ENCODE measurements around the gene PSMG1. TPM values are rescaled to one million over a fixed set of nuclear protein-coding genes. Genes with fewer than 3 reads are reported as not detected.

The PSMG1 gene
- total RNA-seq, 1 experiment from 2014 or later, result 169 TPM

GRCh38 chr21:39189857-39190604 is 6.8 kb upstream of the PSMG1 start:
- peak; percentile 19 for DNase-seq (ENCODE audit: low read depth)

DNA sequence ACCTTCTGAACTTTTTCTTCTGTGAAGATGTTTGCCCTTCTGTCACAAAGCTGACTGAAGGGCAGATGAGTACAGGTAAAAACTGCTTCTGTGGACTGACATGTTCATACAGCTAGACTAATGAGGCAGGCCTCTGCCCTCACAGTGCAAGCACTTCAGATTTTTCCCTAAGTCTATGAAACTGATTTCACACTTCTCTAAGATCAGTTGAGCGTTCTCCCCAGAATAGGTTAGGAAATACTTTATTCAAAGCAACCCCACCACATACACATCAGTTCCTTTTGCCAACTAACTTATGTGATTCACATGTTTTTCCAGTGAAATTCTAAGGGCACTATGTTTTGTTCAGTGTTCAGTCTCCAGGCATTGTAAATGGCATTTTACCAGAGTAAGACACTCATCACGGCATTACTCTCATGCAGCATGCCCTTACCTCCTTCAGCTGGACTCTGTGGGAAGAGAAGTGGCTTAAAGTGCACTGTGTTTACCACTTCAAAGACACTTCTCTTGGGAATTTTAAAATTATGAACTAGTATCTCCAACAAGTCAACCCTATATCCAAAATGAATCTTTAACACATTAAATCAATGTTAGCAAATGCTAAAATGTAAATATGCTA is 5.4 kb upstream of the PSMG1 start:
- DNase-seq (ENCODE audit: low read depth), result no peak

- no peak for DNase-seq (ENCODE audit: low read depth)
Observed at GRCh38 chr21:39187141-39187540, 3.9 kb upstream of the PSMG1 start.

GRCh38 chr21:39186676-39187075 is 3.4 kb upstream of the PSMG1 start:
- DNase-seq (ENCODE audit: low read depth), result no peak

GRCh38 chr21:39185157-39185556 is 1.9 kb upstream of the PSMG1 start:
- DNase-seq (ENCODE audit: low read depth), result no peak

- no peak for DNase-seq (ENCODE audit: low read depth)
Observed at GRCh38 chr21:39184050-39184980, 1.1 kb upstream of the PSMG1 start.

GRCh38 chr21:39182484-39183271 is 573 bp downstream of the PSMG1 start:
- peak; percentile 18 for DNase-seq (ENCODE audit: low read depth)

DNA sequence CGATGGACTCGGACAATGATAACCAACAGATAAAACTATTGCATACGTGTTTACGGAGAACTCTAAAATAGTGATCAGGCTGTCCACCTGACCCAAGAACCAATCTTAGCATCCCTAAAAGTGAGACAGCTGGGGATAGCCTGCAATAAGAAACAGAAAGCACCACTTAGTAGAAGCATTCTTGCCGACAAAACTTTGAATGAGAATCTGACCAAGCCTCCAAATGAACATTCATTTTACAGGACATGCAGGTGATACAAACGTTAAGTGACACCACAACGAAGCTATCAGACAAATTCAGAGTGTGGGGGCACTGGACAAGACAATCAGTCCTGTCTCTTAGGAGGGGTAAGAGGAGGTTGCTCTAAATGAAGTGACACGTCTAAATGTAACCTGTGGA is 1.2 kb downstream of the PSMG1 start:
- no peak for DNase-seq (ENCODE audit: low read depth)

GRCh38 chr21:39181205-39181818 is 1.9 kb downstream of the PSMG1 start:
- no peak for DNase-seq (ENCODE audit: low read depth)

DNA sequence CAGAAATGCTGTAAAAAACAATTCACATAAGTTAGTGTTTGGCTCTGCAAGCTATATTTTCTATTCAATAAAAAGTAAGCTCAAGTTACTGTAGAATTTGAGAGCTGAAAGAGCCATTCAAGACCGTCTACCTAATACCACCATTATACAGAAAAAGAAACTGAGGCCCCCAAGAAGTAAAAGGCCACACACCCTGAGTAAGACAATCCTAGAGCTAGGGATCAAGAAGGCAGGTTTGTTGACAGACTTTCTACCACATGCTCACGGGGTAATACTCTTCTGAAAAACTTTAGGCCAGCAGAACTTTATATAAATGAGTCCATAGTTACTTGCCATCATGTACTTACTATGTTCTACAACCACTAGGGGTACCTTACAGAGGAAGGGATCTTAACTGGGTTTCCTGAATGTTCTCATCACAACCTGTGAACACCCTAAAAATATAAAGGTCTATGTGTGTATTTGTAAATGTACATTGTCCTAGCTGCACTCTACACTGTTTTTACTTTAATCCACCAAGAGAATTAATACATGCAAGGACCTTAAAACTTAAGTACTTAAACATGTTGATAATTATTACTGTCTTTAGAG is 2.7 kb downstream of the PSMG1 start:
- DNase-seq (ENCODE audit: low read depth), result no peak

DNA sequence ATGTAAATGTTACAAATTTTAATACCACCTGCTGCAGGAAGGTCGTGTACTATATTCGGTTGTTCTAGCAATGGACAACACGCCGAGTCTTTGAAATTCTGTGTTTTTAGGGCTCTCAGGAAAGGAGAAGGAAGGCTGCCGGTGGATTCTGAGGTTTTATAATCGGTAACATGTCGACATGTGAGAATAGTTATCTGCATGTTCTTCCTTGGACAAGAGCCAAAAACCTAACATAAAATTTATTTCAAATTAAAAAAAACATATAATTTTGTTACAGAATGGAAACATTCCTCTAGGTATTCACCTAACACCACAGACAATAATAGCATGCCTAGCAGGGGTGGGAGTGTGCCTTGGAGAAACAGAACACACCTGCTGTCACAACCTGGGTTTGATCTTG is 4.8 kb downstream of the PSMG1 start:
- no peak for DNase-seq (ENCODE audit: low read depth)

DNA sequence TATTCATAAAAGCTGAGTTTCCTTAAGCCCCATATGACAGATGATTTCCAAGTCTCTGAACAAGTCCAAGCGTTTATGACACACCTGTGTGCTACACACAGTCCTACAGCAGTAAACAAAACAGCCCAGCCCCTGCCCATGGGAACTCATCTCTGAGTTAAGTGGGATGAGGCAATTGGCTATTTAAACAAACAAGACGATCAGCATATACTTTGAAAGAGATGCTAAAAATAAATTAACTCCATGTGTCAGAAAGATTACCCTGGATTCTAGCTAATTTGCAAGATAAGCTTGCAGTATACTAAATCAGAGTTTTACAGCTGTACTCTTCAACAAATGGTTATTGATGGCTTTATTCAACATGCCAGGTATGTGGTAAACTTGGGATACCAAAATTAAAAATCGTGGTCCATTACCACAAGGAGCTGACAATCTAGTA is 7.0 kb downstream of the PSMG1 start:
- DNase-seq (ENCODE audit: low read depth), result no peak

DNA sequence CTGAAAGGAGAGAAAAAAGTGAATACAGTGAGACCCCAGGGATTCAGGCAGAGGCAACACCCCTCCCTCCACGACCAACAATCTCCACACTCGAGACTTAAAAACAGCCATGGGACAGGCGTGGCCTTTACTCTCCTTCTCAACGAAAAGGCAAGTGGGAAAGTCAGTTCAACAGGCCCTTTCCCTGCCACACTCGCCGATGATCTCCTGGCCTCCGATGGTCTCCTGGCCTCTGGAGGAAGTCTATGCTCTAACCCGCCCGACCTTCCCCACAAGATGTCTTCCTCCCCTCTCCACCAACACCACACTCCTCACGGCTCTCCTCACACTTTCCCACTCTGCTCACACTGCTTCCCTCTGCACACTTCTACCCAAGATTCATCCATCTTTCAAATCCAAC is 7.6 kb downstream of the PSMG1 start:
- DNase-seq (ENCODE audit: low read depth), result no peak

GRCh38 chr21:39175154-39175553 is 8.1 kb downstream of the PSMG1 start:
- DNase-seq (ENCODE audit: low read depth), result no peak

GRCh38 chr21:39173716-39174680 is 9.3 kb downstream of the PSMG1 start:
- DNase-seq (ENCODE audit: low read depth), result no peak

GRCh38 chr21:39169906-39170305 is 13.3 kb downstream of the PSMG1 start:
- no peak for DNase-seq (ENCODE audit: low read depth)

DNA sequence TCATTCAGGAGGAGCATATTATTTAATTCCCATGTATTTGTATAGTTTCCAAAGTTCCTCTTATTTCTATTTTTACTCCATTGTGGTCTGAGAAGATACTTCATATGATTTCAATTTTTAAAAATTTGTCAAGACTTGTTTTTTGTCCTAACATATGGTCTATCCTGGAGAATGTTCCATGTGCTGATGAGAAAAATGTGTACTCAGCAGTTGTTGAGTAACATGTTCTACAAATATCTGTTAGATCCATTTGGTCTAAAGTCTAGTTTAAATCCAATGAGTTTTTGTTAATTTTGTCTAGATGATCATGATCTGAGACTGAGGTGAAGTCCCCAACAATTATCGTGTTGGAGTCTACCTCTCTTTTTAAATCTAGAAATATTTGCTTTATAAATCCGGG is 14.5 kb downstream of the PSMG1 start:
- DNase-seq (ENCODE audit: low read depth), result no peak

GRCh38 chr21:39164523-39164922 is 18.7 kb downstream of the PSMG1 start:
- no peak for DNase-seq (ENCODE audit: low read depth)

GRCh38 chr21:39161064-39161463 is 22.2 kb downstream of the PSMG1 start:
- DNase-seq (ENCODE audit: low read depth), result no peak
